IgD-negative memory B cell (primary cell): Measurements from ENCODE around the gene MAPKAP1. TPM values are rescaled to one million over a fixed set of nuclear protein-coding genes. Genes with fewer than 3 reads are reported as not detected.
"Not testable (repeated sequence)": the region's sequence is repeated elsewhere in the genome, so short reads cannot be mapped to it uniquely, and the experiment has no call there.

Source experiments
- H3K27ac Mint-ChIP-seq, 3 donors: one replicate each; pipeline ENCODE4 v1.8.0; 2020 to 2022; ENCODE audit warnings: mild to moderate bottlenecking in 3 of 3, mixed read lengths in 3 of 3, moderate library complexity in 1 of 3
- H3K27me3 Mint-ChIP-seq: one replicate; pipeline ENCODE4 v1.8.0; 2021; ENCODE audit warnings: mixed read lengths
- H3K36me3 Mint-ChIP-seq: one replicate; pipeline ENCODE4 v1.8.0; 2020; ENCODE audit warnings: mild to moderate bottlenecking, mixed read lengths
- H3K4me1 Mint-ChIP-seq, 3 donors: one replicate each; pipeline ENCODE4 v1.8.0; 2020 to 2022; ENCODE audit warnings: mixed read lengths in 3 of 3, mild to moderate bottlenecking in 1 of 3
- H3K4me3 Mint-ChIP-seq, 4 donors: one replicate each; pipeline ENCODE4 v1.8.0; 2020 to 2022; ENCODE audit warnings: mild to moderate bottlenecking in 4 of 4, mixed read lengths in 4 of 4, moderate library complexity in 3 of 4
- H3K9me3 Mint-ChIP-seq, 3 donors: one replicate each; pipeline ENCODE4 v1.8.0; 2020 to 2021; ENCODE audit warnings: mixed read lengths in 3 of 3, mild to moderate bottlenecking in 1 of 3
- polyA plus RNA-seq: library from polyadenylated mRNA; unstranded; fragments of 300-500 nt; fragmentation: Illumina TruSeq; gene quantifications from one replicate; pipeline ENCODE4 v1.2.3, GENCODE V29; 2021

MAPKAP1 gene
- polyA plus RNA-seq, 1 donor from 2014 or later = 74.7 TPM

DNA sequence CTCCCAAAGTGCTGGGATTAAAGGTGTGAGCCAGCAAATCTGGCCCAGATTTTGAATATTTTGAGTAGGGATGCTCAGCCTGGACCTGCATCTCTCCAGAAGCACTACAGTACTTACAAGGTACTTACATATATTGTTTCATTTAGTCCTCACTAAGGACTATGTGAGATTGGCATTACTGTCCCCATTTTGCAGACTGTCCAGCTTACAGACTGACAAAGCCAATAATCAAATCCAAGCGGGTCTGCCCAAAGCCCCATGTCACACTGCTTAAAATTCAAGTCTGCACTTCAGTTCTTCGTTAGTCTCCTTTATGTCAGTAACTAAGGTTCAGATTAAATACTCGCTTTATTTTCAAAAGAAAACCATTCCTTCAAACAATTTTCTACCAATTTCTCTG is 7.1 kb downstream of the MAPKAP1 start:
- Mint-ChIP-seq H3K9me3 (no peaks in the 10 kb centered on the region), H3K4me3 (no peak overlapping the region), H3K36me3 (peaks cover 3% of the 10 kb centered on the region), H3K27ac (peak overlapping the region in 1 of 3 donors; percentile 29), H3K4me1 (peaks cover 43 to 47% (median 44%) of the 10 kb centered on the region in 3 donors), H3K27me3 (no peaks in the 10 kb centered on the region)

DNA sequence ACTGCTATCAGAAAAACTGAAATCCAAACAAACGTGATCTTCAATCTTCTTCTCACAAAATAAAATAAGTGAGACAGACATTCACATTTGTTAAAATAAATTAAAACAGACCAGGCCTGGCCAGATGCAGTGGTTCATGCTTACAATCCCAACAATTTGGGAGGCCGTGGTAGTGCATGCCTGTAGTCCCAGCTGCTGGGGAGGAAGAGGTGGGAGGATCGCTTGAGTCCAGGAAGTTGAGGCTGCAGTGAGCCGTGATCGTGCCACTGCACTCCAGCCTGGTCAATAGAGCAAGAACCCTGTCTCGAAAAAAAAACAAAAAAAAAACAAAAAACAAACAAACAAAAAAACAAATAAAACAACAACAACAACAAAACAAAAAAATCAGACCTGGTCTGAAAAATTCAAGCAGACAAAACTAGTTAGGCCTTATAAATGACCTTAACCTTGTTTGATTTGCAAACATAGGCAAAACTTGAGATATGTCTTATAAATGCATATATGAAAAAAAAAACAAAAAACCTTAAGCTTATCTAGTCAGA is 10.8 kb downstream of the MAPKAP1 start:
- Mint-ChIP-seq H3K27me3 (no peaks in the 10 kb centered on the region), H3K36me3 (peaks cover 3% of the 10 kb centered on the region), H3K4me1 (peaks cover 31 to 42% (median 36%) of the 10 kb centered on the region in 3 donors), H3K9me3 (no peaks in the 10 kb centered on the region), H3K4me3 (peak overlapping the region in 1 of 4 donors; percentile 58), H3K27ac (no peak overlapping the region)

DNA sequence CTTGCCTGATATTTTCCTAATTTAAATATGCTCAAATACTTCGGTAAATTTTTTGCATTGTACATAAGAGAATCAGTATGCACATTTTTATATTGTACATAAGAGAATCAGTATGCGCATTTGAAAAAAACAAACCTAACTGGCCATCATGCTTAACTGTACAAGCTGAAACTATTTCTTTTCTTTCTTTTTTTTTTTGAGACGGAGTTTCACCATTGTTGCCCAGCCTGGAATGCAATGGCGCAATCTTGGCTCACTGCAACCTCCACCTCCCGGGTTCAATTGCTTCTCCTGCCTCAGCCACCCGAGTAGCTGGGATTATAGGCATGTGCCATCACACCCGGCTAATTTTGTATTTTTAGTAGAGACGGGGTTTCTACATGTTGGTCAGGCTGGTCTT is 11.5 kb downstream of the MAPKAP1 start:
- not testable (repeated sequence) for H3K27ac Mint-ChIP-seq, H3K9me3 Mint-ChIP-seq, H3K4me3 Mint-ChIP-seq, H3K27me3 Mint-ChIP-seq, H3K36me3 Mint-ChIP-seq
- H3K4me1 Mint-ChIP-seq = peaks cover 31 to 40% (median 35%) of the 10 kb centered on the region in 3 donors

DNA sequence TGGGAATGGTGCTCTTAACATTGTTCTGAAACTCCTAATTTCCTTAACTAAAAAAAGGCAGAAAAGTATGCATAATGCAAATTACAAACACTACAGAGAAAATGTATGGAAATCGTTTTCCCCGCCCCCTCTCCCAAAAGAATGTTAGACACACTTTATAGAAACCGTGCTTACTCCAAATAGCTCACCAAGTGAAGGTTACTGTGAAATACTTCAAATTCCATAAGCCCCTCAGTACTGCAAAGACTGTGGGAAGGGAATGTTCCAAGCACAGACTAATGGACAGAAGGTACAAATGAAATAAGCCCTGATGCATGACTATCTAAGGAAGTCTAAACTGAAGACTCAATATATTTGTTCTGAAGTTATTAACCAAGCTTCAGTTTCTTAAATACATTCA is 12.5 kb downstream of the MAPKAP1 start:
- peaks cover 30 to 37% (median 32%) of the 10 kb centered on the region in 3 donors for H3K4me1 Mint-ChIP-seq
- H3K36me3 Mint-ChIP-seq = peaks cover 8% of the 10 kb centered on the region
- H3K9me3 Mint-ChIP-seq = no peaks in the 10 kb centered on the region
- no peaks in the 10 kb centered on the region for H3K27me3 Mint-ChIP-seq
- H3K4me3 Mint-ChIP-seq = no peak overlapping the region
- H3K27ac Mint-ChIP-seq = no peak overlapping the region

DNA sequence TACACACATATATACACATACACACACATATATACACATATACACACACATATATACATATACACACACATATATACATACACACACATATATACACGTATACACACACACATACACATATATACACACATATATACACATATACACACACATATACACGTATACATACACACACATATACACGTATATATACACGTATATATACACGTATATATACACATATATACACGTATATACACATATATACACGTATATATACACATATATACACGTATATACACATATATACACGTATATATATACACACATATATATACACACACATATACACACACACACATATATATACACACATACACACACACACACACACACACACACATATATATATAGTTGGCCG is 13.5 kb downstream of the MAPKAP1 start:
- H3K4me1 Mint-ChIP-seq = peaks cover 28 to 37% (median 30%) of the 10 kb centered on the region in 3 donors
- H3K9me3 Mint-ChIP-seq, H3K36me3 Mint-ChIP-seq, H3K27me3 Mint-ChIP-seq, H3K4me3 Mint-ChIP-seq, H3K27ac Mint-ChIP-seq: not testable (repeated sequence)

DNA sequence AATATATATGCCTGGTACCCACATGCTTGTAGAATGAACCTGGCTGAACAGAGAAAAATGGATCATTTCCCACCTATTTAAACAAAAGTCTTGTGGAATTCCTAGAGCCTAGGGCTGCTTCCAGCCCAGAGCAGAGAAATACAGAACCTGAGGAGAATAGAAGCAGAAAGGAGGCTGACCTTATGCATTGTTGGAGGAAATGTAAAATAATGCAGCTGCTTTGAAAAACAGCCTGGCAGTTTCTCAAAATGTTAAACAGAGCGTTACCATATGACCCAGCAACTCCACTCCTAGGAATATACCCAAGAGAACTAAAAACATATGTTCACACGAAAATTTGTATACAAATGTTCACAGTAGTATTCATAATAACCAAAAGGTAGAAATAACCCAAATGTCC is 15.1 kb downstream of the MAPKAP1 start:
- Mint-ChIP-seq H3K27ac (peak overlapping the region in 1 of 3 donors; percentile 6), H3K9me3 (no peaks in the 10 kb centered on the region), H3K27me3 (no peaks in the 10 kb centered on the region), H3K4me3 (no peak overlapping the region), H3K36me3 (peaks cover 8% of the 10 kb centered on the region), H3K4me1 (peaks cover 26 to 27% (median 26%) of the 10 kb centered on the region in 3 donors)

DNA sequence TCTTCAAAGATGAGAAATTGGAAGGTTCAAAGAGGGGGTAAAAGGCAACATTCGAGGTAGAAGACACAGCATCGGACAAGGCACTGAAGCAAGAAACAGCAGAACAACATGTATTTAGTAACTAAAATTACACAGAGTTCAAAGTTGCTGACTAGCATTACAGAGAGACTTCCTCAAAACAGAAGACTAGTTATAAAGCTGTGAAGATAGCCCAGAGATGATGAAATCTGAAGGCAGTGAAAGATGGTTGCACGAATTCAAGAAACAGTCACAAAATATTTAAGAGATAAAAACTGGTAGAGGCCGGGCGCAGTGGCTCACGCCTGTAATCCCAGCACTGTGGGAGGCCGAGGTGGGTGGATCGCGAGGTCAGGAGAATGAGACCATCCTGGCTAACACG is 16.3 kb downstream of the MAPKAP1 start:
- no peaks in the 10 kb centered on the region for H3K27me3 Mint-ChIP-seq
- no peak overlapping the region for H3K27ac Mint-ChIP-seq
- H3K36me3 Mint-ChIP-seq = peaks cover 8% of the 10 kb centered on the region
- H3K4me1 Mint-ChIP-seq = peaks cover 17 to 21% (median 20%) of the 10 kb centered on the region in 3 donors
- no peak overlapping the region for H3K4me3 Mint-ChIP-seq
- H3K9me3 Mint-ChIP-seq = no peaks in the 10 kb centered on the region

DNA sequence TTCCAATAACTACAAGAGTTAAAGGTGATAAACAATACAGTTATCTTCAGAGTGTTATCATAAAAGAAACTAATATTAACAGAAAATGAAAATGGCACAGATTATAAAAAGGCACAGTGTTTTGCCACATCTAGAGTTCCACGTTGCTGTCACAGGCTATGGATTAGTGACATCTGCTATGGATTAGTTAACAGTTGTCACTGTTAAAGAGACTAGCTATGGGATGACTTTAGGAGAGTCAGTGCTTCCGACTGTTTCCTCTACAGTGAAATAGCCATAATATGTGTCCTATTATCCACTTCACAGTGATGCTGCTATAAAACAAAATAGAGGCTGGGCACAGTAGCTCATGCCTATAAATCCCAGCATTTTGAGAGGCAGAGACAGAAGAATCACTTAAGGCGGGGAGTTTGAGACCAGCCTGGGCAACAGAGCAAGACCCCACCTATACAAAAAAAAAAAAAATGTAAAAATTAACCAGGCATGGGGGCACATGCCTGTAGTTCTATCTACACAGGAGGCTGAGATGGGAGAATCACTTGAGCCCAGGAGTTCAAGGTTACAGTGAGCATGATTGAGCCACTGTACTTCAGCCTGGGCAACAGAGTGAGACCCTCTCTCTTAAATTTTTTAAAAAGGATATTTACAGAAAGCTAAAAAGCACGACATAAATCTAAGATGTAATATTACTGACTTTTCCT is 19.7 kb downstream of the MAPKAP1 start:
- H3K9me3 Mint-ChIP-seq = no peaks in the 10 kb centered on the region
- H3K4me3 Mint-ChIP-seq = no peak overlapping the region
- peaks cover 14 to 21% (median 20%) of the 10 kb centered on the region in 3 donors for H3K4me1 Mint-ChIP-seq
- H3K27ac Mint-ChIP-seq = no peak overlapping the region
- peaks cover 8% of the 10 kb centered on the region for H3K36me3 Mint-ChIP-seq
- H3K27me3 Mint-ChIP-seq = no peaks in the 10 kb centered on the region

DNA sequence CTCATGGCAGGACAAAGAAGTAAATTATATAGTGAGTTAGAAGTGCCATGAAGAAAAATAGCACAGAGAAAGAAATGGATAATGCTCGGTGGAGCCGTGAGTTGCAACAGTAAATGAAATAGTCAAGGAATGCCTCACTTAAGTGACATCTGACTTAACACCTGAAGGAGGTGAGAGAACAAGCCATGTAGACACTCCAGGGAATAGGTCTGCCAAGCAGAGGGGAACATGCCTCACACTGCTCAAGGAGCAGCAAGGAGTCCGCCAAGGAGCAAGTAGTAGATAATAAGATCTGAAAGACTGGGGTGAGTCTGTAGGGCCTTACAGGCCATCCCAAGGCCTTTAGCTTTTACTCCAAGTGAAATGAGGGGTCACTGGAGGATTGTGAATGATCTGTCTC is 21.8 kb downstream of the MAPKAP1 start:
- Mint-ChIP-seq H3K4me3 (no peak overlapping the region), H3K36me3 (peaks cover 2% of the 10 kb centered on the region), H3K9me3 (no peaks in the 10 kb centered on the region), H3K4me1 (peaks cover 4 to 14% (median 9%) of the 10 kb centered on the region in 3 donors), H3K27me3 (no peaks in the 10 kb centered on the region), H3K27ac (peak overlapping the region in 1 of 3 donors; percentile 71)

DNA sequence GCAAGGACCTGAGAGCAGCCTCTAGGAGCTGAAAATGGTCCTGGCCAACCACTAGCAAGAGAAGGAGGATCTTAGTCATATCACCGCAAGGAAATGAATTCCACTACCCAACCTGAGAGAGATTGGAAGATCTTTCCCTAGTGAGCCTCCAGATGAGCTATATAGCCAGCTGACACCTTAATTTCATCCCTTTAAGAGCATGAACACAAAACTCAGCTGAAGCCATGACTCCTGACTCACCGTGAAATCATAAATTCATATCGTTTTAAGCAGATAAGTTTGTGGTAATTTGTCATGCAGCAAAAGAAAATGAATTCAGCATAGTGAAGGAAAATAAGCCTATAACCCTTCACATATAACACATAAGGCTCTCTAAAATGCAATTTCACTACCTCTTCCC is 23.5 kb downstream of the MAPKAP1 start:
- H3K36me3 Mint-ChIP-seq = peaks cover 2% of the 10 kb centered on the region
- no peaks in the 10 kb centered on the region for H3K27me3 Mint-ChIP-seq
- no peak overlapping the region for H3K4me3 Mint-ChIP-seq
- no peaks in the 10 kb centered on the region for H3K9me3 Mint-ChIP-seq
- peaks cover 4 to 16% (median 9%) of the 10 kb centered on the region in 3 donors for H3K4me1 Mint-ChIP-seq
- no peak overlapping the region for H3K27ac Mint-ChIP-seq

DNA sequence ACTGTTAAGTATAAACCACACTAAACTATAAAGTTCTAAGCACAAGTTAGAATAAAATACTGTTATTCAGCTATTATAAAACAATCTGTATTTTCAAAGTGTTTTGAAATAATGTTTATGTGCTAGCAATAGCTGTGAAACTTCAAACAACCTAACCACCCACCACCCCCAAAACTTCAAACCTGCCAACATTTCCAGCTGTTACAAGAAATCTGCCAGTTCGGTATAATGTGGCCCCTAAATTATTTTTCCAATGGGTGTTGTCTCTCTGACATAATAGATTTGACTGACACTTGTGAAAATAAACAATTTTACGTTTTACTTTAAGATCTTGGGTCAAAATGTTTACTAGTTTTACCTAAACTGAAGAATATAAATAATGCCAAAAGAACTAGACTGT is 24.7 kb downstream of the MAPKAP1 start:
- Mint-ChIP-seq H3K36me3 (peaks cover 2% of the 10 kb centered on the region), H3K27me3 (no peaks in the 10 kb centered on the region), H3K4me1 (peaks cover 4 to 16% (median 9%) of the 10 kb centered on the region in 3 donors), H3K27ac (peak overlapping the region in 1 of 3 donors; percentile 50), H3K4me3 (no peak overlapping the region), H3K9me3 (no peaks in the 10 kb centered on the region)

DNA sequence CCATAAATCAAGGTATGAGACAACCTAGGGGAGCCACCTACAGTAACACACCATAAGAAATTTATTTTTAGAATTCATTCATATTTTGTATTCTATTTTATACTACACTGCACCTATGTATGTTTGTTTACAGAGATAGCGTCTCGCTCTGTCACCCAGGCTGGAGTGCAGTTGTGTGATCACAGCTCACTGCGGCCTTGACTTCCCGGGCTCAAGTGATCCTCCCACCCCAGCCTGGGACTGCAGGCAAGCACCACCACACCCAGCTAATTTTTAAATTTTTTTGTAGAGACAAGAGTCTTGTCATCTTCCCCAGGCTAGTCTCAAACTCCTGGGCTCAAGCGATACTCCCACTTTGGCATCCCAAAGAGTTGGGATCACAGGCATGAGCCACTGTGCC is 25.4 kb downstream of the MAPKAP1 start:
- H3K27ac Mint-ChIP-seq = peak overlapping the region in 1 of 3 donors; percentile 50
- H3K9me3 Mint-ChIP-seq = no peaks in the 10 kb centered on the region
- peaks cover 2% of the 10 kb centered on the region for H3K36me3 Mint-ChIP-seq
- no peak overlapping the region for H3K4me3 Mint-ChIP-seq
- H3K27me3 Mint-ChIP-seq = no peaks in the 10 kb centered on the region
- peaks cover 4 to 16% (median 9%) of the 10 kb centered on the region in 3 donors for H3K4me1 Mint-ChIP-seq

DNA sequence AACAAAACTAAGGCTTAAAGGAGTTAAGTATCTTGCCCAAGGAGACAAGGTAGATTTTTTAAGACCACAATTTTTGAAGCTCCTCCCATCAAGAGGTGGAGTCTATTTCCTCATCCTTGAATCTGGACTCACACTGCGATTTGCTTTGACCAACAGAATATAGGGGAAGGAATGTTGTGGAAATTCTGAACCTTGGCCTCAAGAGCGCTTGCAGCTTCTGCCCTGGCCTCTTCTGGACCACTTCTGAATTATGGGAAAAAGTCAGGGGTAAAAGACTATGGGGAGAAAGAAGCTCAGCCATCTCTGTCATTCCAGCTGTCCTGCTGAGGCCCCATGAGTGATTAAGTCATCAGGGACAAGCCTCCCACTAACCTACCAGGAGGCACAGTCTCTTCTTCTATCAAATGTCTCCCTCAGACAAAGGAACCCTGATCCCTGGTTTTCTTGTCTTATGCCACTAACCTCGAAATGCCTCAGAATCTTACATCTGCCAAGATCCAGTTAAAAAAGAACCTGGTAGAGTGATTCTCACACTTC is 25.9 kb downstream of the MAPKAP1 start:
- Mint-ChIP-seq H3K27ac (no peak overlapping the region), H3K36me3 (peaks cover 2% of the 10 kb centered on the region), H3K9me3 (no peaks in the 10 kb centered on the region), H3K27me3 (no peaks in the 10 kb centered on the region), H3K4me1 (peaks cover 7 to 17% (median 9%) of the 10 kb centered on the region in 3 donors), H3K4me3 (no peak overlapping the region)

DNA sequence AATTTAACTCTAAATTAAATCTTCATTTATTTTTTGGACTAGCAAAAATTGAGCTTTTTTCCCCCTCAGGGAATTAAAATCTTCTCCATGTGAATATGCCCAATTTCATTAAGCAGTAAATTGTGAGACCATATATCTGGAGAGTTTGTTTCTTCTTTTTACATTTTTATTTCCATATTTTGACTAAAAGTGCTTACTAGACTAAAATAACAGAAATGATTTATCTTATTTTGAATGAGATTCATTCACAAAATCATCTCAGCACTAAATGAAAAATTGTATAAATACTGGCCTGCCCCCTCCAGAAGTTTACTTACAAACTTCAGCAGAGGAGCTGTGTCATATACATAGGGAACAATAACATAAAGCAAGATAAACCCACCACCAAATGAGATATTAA is 26.6 kb downstream of the MAPKAP1 start:
- Mint-ChIP-seq H3K27ac (no peak overlapping the region), H3K27me3 (no peaks in the 10 kb centered on the region), H3K4me3 (no peak overlapping the region), H3K4me1 (peaks cover 8 to 19% (median 9%) of the 10 kb centered on the region in 3 donors), H3K36me3 (peaks cover 2% of the 10 kb centered on the region), H3K9me3 (no peaks in the 10 kb centered on the region)

DNA sequence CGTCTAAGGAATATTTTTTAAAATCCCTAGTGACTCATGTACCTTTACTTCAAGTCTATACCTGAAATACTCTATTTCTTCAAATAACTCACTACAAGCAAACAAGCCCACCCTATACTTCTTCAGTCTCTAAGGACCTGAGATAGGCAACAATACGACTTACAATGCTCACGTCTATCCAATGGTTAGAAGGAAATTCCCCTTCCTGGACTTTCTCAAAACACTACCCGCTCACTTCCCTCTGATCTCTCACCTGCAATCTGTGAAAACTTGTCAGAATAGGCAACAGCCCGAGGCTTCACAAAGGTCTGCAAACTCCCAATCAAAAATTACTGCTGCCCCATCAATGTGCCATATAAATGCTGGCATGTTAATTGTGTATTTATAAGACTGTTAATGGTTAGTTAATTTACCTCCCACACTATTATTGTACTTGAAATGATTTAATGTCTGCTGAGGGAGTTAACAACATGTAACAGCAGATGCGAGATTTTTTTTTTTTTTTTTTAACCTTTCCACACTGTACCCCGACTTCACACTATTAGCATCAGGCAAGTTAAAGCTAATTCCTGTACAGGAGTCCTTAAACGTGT is 27.3 kb downstream of the MAPKAP1 start:
- Mint-ChIP-seq H3K9me3 (no peaks in the 10 kb centered on the region), H3K4me1 (peaks cover 9 to 21% (median 13%) of the 10 kb centered on the region in 3 donors), H3K27me3 (no peaks in the 10 kb centered on the region), H3K27ac (no peak overlapping the region), H3K4me3 (no peak overlapping the region), H3K36me3 (peaks cover 2% of the 10 kb centered on the region)
